MCF 10A (cell line): Measurements from ENCODE around the gene GMDS. TPM values are rescaled to one million over a fixed set of nuclear protein-coding genes. Genes with fewer than 3 reads are reported as not detected.

Source experiments
- BruUV-seq: library from RNA; stranded (reverse); fragments of 400-500 nt; replicated peaks from 2 replicates; lab custom pipeline; 2021; lab: Mats Ljungman, UMichigan
- CTCF ChIA-PET: fragments of 300-600 bp; sonication (Branson Sonifier 250); formaldehyde crosslinking; extraction: SDS; loops from one replicate; lab custom pipeline; 2021; ENCODE audit warnings: antibody characterized with exemption, inconsistent platforms; lab: Yijun Ruan, JAX
- POLR2A ChIA-PET: fragments of 300-600, 350-650 bp; sonication (Branson Sonifier 250); formaldehyde crosslinking; extraction: SDS; loops from one replicate; lab custom pipeline; 2020; ENCODE audit warnings: antibody characterized with exemption, inconsistent platforms; lab: Yijun Ruan, JAX
- DNase-seq: peaks from one replicate; pipeline ENCODE4 v3.0.0-alpha.2; 2018; ENCODE audit not compliant: unreplicated experiment
- H3K27ac Mint-ChIP-seq: one replicate; pipeline ENCODE4 v1.8.0; 2022; ENCODE audit warnings: mild to moderate bottlenecking, low read depth, mixed read lengths; ENCODE audit not compliant: unreplicated experiment
- H3K27me3 Mint-ChIP-seq: one replicate; pipeline ENCODE4 v1.8.0; 2022; ENCODE audit warnings: mixed read lengths; ENCODE audit not compliant: insufficient read depth, unreplicated experiment
- H3K36me3 Mint-ChIP-seq: one replicate; pipeline ENCODE4 v1.8.0; 2022; ENCODE audit warnings: mild to moderate bottlenecking, moderate library complexity, mixed read lengths; ENCODE audit not compliant: insufficient read depth, unreplicated experiment
- H3K4me1 Mint-ChIP-seq: one replicate; pipeline ENCODE4 v1.8.0; 2022; ENCODE audit warnings: mixed read lengths; ENCODE audit not compliant: insufficient read depth, unreplicated experiment
- H3K4me3 Mint-ChIP-seq: one replicate; pipeline ENCODE4 v1.8.0; 2022; ENCODE audit warnings: mild to moderate bottlenecking, moderate library complexity, mixed read lengths; ENCODE audit not compliant: unreplicated experiment
- H3K9me3 Mint-ChIP-seq: one replicate; pipeline ENCODE4 v1.8.0; 2022; ENCODE audit warnings: mixed read lengths; ENCODE audit not compliant: unreplicated experiment
- CTCF ChIP-seq: fragments of 200-600 bp; IDR thresholded peaks from one replicate; pipeline ENCODE4 v1.8.0; 2022; ENCODE audit warnings: antibody characterized with exemption, mild to moderate bottlenecking; ENCODE audit not compliant: unreplicated experiment
- intact Hi-C: fragments of 100-400 bp; cut with micrococcal nuclease; formaldehyde crosslinking; loops from 2 replicates; pipeline ENCODE4 v1.14.1; 2022
- total RNA-seq: library from RNA; stranded (reverse); gene quantifications from 2 replicates; pipeline ENCODE4 v1.2.3, GENCODE V29; 2022

The GMDS gene
- total RNA-seq, 1 experiment from 2014 or later: 24.9 TPM

GRCh38 chr6:1603708-1604107 lies 641.7 kb downstream of the GMDS start:
- Mint-ChIP-seq H3K4me3 (peak overlapping the region; percentile 28), H3K36me3 (peaks cover 4% of the 10 kb centered on the region), H3K27ac (no peak overlapping the region), H3K4me1 (no peaks in the 10 kb centered on the region), H3K27me3 (no peaks in the 10 kb centered on the region), H3K9me3 (no peaks in the 10 kb centered on the region)
- no peak for DNase-seq
- no TSS peak for BruUV-seq
- TF ChIP-seq CTCF: no peak
- CTCF ChIA-PET: interaction anchor here (1.0 to 2.6 kb wide), 2 partner anchors 85 to 500 kb away, joined by 3 to 16 read pairs; no protein-coding TSS in a partner anchor
- intact Hi-C loops: loop anchor here (1.0 to 2.0 kb wide), 4 partner anchors 501 to 1031 kb away; no protein-coding TSS in a partner anchor
- POLR2A ChIA-PET: no interaction called here

- no peaks in the 10 kb centered on the region for H3K27me3 Mint-ChIP-seq
- H3K36me3 Mint-ChIP-seq: peaks cover 4% of the 10 kb centered on the region
- ChIA-PET CTCF (interaction anchor here (1.5 to 2.6 kb wide), 2 partner anchors 502 to 752 kb away, joined by 3 to 16 read pairs; no protein-coding TSS in a partner anchor), POLR2A (interaction anchor here (0.6 to 0.7 kb wide), 2 partner anchors 396 to 693 kb away, joined by 3 to 4 read pairs; no protein-coding TSS in a partner anchor)
- H3K4me3 Mint-ChIP-seq: no peak overlapping the region
- no TSS peak for BruUV-seq
- H3K9me3 Mint-ChIP-seq: no peaks in the 10 kb centered on the region
- no peak overlapping the region for H3K27ac Mint-ChIP-seq
- H3K4me1 Mint-ChIP-seq: peaks cover 14% of the 10 kb centered on the region
- TF ChIP-seq CTCF: no peak
- intact Hi-C loops: no loop called here
- no peak for DNase-seq
Observed at GRCh38 chr6:1602049-1602713, 643.2 kb downstream of the GMDS start.

DNA sequence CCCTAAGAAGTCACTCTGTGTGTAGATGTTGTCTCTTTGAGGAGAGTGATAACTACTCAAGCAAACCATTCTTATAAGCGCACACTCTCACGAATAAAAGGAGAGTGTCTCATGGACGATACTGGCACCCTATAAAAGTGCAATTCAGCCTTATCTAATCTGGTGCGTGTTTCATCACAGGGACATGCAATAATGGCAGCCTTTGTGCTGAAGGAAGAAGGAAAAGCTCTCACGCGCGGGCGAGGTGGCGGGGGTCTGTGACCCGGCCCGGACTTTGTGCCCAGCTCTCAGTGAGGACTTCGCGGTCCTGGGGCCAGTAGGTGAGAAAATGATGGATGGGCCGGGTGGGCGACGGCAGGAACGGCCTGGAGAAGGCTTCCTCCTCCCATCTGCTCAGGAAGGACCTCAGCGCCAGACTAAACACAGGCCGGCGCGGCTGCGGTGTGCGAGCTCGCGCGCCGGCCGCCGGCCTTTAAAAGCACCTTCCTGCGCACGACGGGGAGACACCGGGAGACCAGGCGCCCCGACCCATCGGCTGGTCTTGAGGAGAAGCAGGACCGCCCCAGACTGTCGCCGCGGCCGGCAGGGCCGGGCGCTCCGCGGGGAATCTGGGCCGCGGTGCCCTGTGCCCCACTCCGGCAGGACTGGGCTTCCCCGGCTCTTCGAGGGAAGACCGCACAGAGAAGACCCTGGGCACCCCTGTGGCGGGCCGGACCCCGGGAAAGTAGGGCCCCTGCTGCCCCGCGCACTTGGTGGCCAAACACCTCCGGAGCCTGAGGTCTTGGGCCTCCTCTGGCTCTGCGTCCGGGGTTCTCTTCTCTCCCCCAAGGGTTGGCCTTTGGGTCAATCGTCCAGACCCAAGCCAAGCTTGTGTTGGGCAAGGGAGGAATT lies 644.0 kb downstream of the GMDS start:
- Mint-ChIP-seq H3K4me3 (no peak overlapping the region), H3K27ac (no peak overlapping the region), H3K9me3 (no peaks in the 10 kb centered on the region), H3K36me3 (peaks cover 4% of the 10 kb centered on the region), H3K27me3 (no peaks in the 10 kb centered on the region), H3K4me1 (peaks cover 19% of the 10 kb centered on the region)
- intact Hi-C loops: no loop called here
- no TSS peak for BruUV-seq
- ChIA-PET CTCF (interaction anchor here (0.8 to 2.6 kb wide), 3 partner anchors 503 to 752 kb away, joined by 3 to 16 read pairs (median 4); no protein-coding TSS in a partner anchor), POLR2A (no interaction called here)
- TF ChIP-seq CTCF: no peak
- no peak for DNase-seq

DNA sequence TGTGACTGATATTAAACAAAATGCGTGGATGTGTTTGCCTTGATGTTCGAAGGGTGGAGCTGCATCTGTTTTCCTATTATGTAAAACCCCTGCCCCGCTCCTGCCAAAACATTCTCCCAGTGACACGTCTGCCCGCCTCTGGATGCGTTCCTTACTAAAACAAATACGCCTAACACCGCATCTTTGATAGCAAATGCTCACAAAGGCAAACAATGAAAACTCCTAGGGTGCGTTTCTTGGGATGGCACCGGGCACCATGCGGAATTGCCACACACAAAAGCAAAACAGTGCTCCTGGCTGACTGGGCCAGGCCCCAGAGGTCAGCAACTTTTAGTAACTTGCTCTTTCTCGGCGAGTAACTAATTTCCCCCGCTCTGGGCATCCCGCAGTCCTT lies 644.6 kb downstream of the GMDS start:
- H3K27me3 Mint-ChIP-seq: no peaks in the 10 kb centered on the region
- H3K4me1 Mint-ChIP-seq: peaks cover 22% of the 10 kb centered on the region
- CTCF ChIA-PET: interaction anchor here (0.5 to 2.6 kb wide), 6 partner anchors 431 to 596 kb away, joined by 3 to 16 read pairs (median 4); no protein-coding TSS in a partner anchor

More for the DNA sequence above, 644.6 kb downstream of the GMDS start:
- intact Hi-C loops: no loop called here
- no peak overlapping the region for H3K27ac Mint-ChIP-seq
- TF ChIP-seq CTCF: no peak
- H3K36me3 Mint-ChIP-seq: peaks cover 4% of the 10 kb centered on the region
- no peak overlapping the region for H3K4me3 Mint-ChIP-seq
- POLR2A ChIA-PET: no interaction called here
- H3K9me3 Mint-ChIP-seq: no peaks in the 10 kb centered on the region
- no TSS peak for BruUV-seq
- DNase-seq: no peak
